Retinal pigment epithelial cell (primary cell): Measurements from ENCODE around the gene CPT1B.
"Not testable (repeated sequence)": the region's sequence is repeated elsewhere in the genome, so short reads cannot be mapped to it uniquely, and the experiment has no call there.

Experiments used
- DNase-seq: peaks from one replicate; pipeline ENCODE4 v3.0.0-alpha.2; 2010; ENCODE audit warnings: low read depth
- H3K4me3 ChIP-seq: 2 replicates; pipeline ENCODE4 v1.5.1; 2011; ENCODE audit warnings: mild to moderate bottlenecking, low read length, control low read depth, moderate library complexity
- TF ChIP-seq, protein P1 (sequence below): conservative IDR thresholded peaks from 2 replicates; pipeline ENCODE4 v1.5.1; 2011; ENCODE audit warnings: low read depth, low read length, control low read depth, inconsistent platforms

CPT1B gene

GRCh38 chr22:50546326-50547262 lies 31.6 kb downstream of the CPT1B start:
- DNase-seq: no peak
- TF ChIP-seq, protein P1, sequence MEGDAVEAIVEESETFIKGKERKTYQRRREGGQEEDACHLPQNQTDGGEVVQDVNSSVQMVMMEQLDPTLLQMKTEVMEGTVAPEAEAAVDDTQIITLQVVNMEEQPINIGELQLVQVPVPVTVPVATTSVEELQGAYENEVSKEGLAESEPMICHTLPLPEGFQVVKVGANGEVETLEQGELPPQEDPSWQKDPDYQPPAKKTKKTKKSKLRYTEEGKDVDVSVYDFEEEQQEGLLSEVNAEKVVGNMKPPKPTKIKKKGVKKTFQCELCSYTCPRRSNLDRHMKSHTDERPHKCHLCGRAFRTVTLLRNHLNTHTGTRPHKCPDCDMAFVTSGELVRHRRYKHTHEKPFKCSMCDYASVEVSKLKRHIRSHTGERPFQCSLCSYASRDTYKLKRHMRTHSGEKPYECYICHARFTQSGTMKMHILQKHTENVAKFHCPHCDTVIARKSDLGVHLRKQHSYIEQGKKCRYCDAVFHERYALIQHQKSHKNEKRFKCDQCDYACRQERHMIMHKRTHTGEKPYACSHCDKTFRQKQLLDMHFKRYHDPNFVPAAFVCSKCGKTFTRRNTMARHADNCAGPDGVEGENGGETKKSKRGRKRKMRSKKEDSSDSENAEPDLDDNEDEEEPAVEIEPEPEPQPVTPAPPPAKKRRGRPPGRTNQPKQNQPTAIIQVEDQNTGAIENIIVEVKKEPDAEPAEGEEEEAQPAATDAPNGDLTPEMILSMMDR: no peak
- no peak overlapping the region for H3K4me3 ChIP-seq

DNA sequence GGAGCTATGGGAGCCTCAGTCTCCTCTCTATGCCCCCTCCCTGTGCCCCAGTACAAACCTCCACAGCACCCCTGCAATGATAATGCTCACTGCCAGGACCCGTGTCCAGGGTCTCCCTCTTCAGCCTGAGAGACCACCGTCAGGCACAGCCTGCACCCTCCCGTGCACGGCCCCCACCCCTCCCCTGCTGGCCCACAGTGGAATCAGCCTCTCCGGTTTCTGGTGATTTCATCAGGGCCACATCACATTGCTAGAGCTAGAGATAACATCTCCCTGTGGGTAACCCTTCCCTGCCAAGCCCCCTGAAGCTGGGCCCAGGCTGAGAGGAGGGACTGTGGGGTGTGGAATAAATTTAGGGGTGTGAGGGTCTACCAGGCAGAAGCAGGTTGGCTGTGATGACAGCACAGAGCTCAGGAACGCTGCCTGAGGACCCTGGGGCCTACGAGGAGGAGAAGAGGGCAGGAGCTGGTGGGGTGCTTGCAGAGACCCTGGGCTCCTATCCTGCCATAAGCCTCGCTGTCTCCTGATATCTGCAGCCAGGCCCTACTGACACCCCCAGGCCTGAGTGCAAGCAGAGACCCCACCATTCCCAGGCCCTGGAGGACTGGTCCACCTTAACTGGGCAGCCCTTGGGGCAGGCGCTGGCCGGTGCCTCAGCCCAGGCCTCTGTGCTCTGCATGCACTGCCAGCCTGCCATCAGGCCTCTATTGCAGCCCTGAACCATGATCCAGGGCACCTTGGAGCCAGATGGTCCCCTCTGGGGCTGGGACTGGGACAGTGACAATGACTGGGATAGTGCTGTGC lies 32.5 kb downstream of the CPT1B start, which contains the start of gene KLHDC7B:
Gene KLHDC7B (plus strand): TSS at position 378 of the 804 bp plus-strand sequence. CDS start 345 bp downstream, at position 723.
- TF ChIP-seq, protein P1: no peak
- no peak for DNase-seq
- H3K4me3 ChIP-seq: no peak within 1 kb of the TSS

- no peak for DNase-seq
- TF ChIP-seq, protein P1: no peak
- H3K4me3 ChIP-seq: no peak overlapping the region
These were observed 33.4 kb downstream of the CPT1B start for GRCh38 chr22:50544746-50545253.

DNA sequence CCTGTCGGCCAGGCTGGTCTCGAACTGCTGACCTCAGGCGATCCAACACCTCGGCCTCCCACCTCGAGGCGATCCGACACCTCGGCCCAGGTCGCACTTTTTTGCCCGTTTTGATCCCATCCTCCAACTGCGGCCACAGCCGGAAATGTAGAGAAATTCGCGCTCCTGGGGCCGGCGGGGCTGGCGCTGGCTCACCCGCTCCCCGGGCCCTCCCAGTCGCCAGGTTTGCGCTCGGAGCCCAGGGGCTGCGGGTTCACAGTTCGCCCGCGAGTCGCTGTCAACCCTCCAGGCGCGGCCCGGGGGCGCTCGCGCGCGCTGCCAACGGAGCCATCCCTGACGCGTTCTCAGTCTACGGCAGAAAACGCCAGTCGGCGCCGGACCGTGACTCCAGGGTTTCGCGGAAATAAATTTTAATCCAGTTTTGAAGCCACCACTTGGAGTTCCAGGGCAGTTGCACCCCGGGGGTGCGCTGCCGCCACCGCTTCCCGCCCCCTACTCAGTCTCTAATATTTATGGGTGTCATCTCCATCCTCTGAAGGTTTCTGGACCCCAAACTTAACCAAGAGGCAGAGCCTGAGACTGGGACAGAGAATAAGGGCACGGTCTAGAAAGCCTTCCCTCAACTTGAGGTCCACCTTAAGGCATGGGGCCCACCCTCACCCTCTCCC lies 34.0 kb downstream of the CPT1B start:
- TF ChIP-seq, protein P1: peak; percentile 67
- H3K4me3 ChIP-seq: no peak overlapping the region
- no peak for DNase-seq

GRCh38 chr22:50542416-50542927 lies 35.8 kb downstream of the CPT1B start:
- TF ChIP-seq, protein P1: no peak
- H3K4me3 ChIP-seq: no peak overlapping the region
- no peak for DNase-seq

DNA sequence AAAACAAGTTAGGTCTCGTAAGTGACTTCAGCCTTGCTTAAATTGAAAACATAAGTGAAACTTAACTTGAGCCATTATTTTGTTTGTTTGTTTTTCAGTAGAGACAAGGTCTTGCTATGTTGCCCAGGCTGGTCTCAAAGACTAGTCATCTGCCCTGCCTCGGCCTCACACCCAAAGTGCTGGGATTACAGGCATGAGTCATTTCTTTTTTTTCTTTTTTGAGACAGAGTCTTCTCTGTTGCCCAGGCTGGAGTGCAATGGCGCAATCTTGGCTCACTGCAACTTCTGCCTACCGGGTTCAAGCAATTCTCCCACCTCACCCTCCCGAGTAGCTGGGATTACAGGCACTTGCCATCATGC lies 36.6 kb downstream of the CPT1B start:
- not testable (repeated sequence) for DNase-seq, H3K4me3 ChIP-seq

DNA sequence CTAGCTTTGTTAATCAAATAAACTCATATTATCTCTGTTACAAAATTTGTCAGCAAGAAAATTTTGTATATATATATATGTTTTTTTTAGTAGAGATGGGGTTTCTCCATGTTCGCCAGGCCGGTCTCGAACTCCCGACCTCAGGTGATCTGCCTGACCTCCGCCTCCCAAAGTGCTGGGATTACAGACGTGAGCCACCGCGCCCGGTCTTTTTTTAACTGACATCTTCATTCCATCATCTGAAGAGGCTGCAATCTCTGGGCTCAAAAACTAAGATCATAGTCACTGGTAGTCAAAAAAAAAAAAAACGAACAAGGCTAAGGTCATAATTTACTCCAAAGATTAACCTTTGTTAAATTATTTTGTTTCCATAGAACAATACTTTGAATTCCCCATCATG lies 37.8 kb downstream of the CPT1B start:
- no peak for DNase-seq
- TF ChIP-seq, protein P1: no peak
- no peak overlapping the region for H3K4me3 ChIP-seq
